Lower leg skin (tissue), 4 donors: ENCODE measurements around the gene OXNAD1. TPM values are rescaled to one million over a fixed set of nuclear protein-coding genes. Genes with fewer than 3 reads are reported as not detected.

Experiments used
- DNase-seq, 2 donors: peaks; one replicate each; pipeline ENCODE4 v3.0.0-alpha.2; 2019; ENCODE audit warnings: low spot score in 2 of 2
- H3K4me3 ChIP-seq: fragments of 200-600 bp; sonication (generic); 2 replicates; pipeline ENCODE4 v1.5.1; 2017; ENCODE audit warnings: mild to moderate bottlenecking, low read depth; ENCODE audit not compliant: poor library complexity, severe bottlenecking
- POLR2A ChIP-seq, 2 donors: fragments of 450-650 bp; IDR thresholded peaks; one replicate each; pipeline ENCODE4 v1.6.1; 2016 to 2017; ENCODE audit warnings: antibody characterized with exemption in 2 of 2, mild to moderate bottlenecking in 1 of 2, moderate library complexity in 1 of 2
- WGBS, 2 donors: methylation state at CpG; one replicate each; pipeline ENCODE4 v1.1.5; 2018; 5-methylcytosine and 5-hydroxymethylcytosine counted together
- intact Hi-C: fragments of 100-400 bp; cut with DNase I; formaldehyde crosslinking; loops from one replicate; pipeline ENCODE4 v1.15.0; 2023; ENCODE audit warnings: low total_unique reads
- total RNA-seq, 4 donors: library from RNA; depleted of rRNA; stranded (reverse); fragments of >200 nt; gene quantifications; one replicate each; pipeline ENCODE4 v1.1.0, GENCODE V29; 2016
- TF ChIP-seq, protein P1 (sequence below), 3 donors: fragments of 450-650 bp; IDR thresholded peaks; one replicate each; pipeline ENCODE4 v1.5.1; 2016; ENCODE audit warnings: antibody characterized with exemption in 3 of 3, mild to moderate bottlenecking in 3 of 3, moderate library complexity in 2 of 3

The OXNAD1 gene
- total RNA-seq, 4 donors from 2014 or later, result 7.6 to 12.7 (median 10.4) TPM

DNA sequence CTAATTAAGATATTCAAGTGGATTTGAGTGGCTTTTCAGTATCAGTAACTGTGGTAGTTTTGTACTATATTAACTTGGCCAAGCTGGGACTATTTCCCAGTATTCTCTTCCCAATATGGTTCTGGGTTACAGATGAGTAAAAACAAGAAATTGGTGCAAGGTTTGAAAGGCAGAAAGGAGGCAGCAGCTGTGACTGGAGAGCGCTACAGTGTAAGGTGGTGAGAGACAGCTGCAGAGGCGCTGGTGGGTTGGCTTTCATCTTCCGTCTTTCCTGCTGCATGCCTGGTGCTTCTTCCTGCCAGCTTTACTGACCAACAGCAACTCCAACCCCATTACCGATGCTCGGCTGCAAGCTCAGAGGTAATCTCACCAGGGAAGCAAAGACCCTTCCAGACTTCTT lies 10.1 kb upstream of the OXNAD1 start:
- WGBS, 2 donors, result 72 to 75% methylated on average over 5 of the region's 5 CpGs
- DNase-seq, result no peak
- no peak for TF ChIP-seq POLR2A (IDR thresholded peaks at IDR 0.05)
- TF ChIP-seq, protein P1, sequence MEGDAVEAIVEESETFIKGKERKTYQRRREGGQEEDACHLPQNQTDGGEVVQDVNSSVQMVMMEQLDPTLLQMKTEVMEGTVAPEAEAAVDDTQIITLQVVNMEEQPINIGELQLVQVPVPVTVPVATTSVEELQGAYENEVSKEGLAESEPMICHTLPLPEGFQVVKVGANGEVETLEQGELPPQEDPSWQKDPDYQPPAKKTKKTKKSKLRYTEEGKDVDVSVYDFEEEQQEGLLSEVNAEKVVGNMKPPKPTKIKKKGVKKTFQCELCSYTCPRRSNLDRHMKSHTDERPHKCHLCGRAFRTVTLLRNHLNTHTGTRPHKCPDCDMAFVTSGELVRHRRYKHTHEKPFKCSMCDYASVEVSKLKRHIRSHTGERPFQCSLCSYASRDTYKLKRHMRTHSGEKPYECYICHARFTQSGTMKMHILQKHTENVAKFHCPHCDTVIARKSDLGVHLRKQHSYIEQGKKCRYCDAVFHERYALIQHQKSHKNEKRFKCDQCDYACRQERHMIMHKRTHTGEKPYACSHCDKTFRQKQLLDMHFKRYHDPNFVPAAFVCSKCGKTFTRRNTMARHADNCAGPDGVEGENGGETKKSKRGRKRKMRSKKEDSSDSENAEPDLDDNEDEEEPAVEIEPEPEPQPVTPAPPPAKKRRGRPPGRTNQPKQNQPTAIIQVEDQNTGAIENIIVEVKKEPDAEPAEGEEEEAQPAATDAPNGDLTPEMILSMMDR (IDR thresholded peaks at IDR 0.05), result no peak
- no peak overlapping the region for H3K4me3 ChIP-seq
- intact Hi-C loops, result loop anchor here (5.0 to 10.0 kb wide), 2 partner anchors 420 to 843 kb away; no protein-coding TSS in a partner anchor

- H3K4me3 ChIP-seq, result no peak overlapping the region
- intact Hi-C loops, result loop anchor here (10.0 kb wide), 1 partner anchor 421 kb away; no protein-coding TSS in a partner anchor
- WGBS, 2 donors, result 80 to 84% methylated on average over 3 of the region's 3 CpGs
- TF ChIP-seq, protein P1 (IDR thresholded peaks at IDR 0.05), result no peak
- no peak for TF ChIP-seq POLR2A (IDR thresholded peaks at IDR 0.05)
- DNase-seq, result no peak
Measured at GRCh38 chr3:16255326-16255725, 9.7 kb upstream of the OXNAD1 start.

GRCh38 chr3:16255726-16256125 lies 9.3 kb upstream of the OXNAD1 start:
- DNase-seq, result no peak
- no peak for TF ChIP-seq POLR2A (IDR thresholded peaks at IDR 0.05)
- TF ChIP-seq, protein P1 (IDR thresholded peaks at IDR 0.05), result no peak
- 84 to 88% methylated on average over 5 of the region's 5 CpGs for WGBS, 2 donors
- no peak overlapping the region for H3K4me3 ChIP-seq
- intact Hi-C loops, result loop anchor here (10.0 kb wide), 1 partner anchor 421 kb away; no protein-coding TSS in a partner anchor

DNA sequence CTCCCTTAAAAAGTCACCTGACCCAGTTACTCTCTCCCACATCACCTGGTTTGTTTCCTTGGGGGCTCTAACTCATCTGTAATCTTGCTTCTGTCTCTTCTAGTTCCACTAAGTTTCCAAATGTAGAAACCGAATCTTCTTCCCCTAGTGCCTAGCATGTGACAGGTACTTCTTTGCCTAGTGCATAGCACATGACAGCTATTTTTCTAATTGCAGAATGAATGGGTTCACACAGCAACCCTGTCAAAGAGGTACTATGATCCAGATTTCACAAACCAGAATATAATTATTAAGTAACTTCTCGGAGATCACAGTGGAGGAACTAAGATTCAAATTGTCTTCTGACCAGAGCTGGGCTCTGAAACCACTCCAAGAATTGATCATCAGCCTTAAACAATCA lies 7.7 kb upstream of the OXNAD1 start:
- WGBS, 2 donors, result 85% methylated on average over 2 of the region's 2 CpGs

DNA sequence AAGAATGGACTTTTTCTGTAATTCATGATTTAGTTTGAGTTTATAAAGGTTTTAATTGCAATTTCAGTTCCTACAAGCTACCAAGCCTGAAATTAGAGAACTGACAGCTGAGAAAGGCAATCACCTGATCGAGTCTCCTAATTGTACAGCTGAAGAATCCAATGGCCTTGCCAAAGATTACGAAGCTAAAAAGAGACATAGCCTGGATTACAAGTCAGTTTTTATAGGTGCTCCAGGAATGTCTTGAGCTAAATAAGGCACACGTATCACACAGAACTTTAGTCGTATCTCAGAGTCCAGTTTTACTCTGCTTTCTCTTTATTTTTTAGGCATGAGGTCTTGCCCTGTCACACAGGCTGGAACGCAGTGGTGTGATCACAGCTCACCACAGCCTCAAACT lies 6.8 kb upstream of the OXNAD1 start:
- intact Hi-C loops, result loop anchor here (10.0 kb wide), 1 partner anchor 423 kb away; no protein-coding TSS in a partner anchor
- WGBS, 2 donors, result 71 to 73% methylated on average over 5 of the region's 5 CpGs
- DNase-seq, result no peak
- TF ChIP-seq POLR2A (IDR thresholded peaks at IDR 0.05), result no peak
- TF ChIP-seq, protein P1 (IDR thresholded peaks at IDR 0.05), result no peak
- no peak overlapping the region for H3K4me3 ChIP-seq

More for the DNA sequence above, 7.7 kb upstream of the OXNAD1 start:
- intact Hi-C loops, result loop anchor here (10.0 kb wide), 1 partner anchor 423 kb away; no protein-coding TSS in a partner anchor
- TF ChIP-seq POLR2A (IDR thresholded peaks at IDR 0.05), result no peak
- TF ChIP-seq, protein P1 (IDR thresholded peaks at IDR 0.05), result no peak
- DNase-seq, result no peak
- no peak overlapping the region for H3K4me3 ChIP-seq

DNA sequence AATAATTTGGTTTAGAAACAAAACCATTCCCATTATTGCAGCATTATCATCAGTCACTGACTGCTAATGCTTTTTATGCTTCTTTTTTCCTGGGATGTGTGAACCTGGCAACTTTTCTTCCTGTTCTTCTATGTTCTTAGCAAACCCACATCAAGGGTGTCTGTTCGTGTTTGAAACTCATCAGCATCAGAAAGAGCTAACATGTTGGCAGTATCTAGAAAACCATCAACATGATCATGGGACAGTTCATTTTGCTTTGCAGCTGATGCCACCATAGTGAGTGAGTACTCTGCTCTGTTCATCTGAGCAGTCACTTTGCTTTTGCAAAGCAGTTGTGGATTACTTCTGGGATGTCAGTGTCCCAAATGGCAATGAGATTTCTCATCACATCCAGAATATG lies 6.1 kb upstream of the OXNAD1 start:
- no peak overlapping the region for H3K4me3 ChIP-seq
- intact Hi-C loops, result loop anchor here (10.0 kb wide), 1 partner anchor 424 kb away; no protein-coding TSS in a partner anchor
- TF ChIP-seq POLR2A (IDR thresholded peaks at IDR 0.05), result no peak
- TF ChIP-seq, protein P1 (IDR thresholded peaks at IDR 0.05), result no peak
- WGBS, 2 donors, result 78 to 83% methylated on average over 1 of the region's 1 CpG
- DNase-seq, result no peak
